HG03565 (cell line): Measurements from ENCODE around the gene MTHFR.

Experiments used
- ATAC-seq: cut with Tn5 transposase; IDR thresholded peaks from one replicate; pipeline ENCODE4 v1.9.1; 2021; ENCODE audit warnings: mild to moderate bottlenecking, moderate library complexity; ENCODE audit not compliant: unreplicated experiment

MTHFR gene

DNA sequence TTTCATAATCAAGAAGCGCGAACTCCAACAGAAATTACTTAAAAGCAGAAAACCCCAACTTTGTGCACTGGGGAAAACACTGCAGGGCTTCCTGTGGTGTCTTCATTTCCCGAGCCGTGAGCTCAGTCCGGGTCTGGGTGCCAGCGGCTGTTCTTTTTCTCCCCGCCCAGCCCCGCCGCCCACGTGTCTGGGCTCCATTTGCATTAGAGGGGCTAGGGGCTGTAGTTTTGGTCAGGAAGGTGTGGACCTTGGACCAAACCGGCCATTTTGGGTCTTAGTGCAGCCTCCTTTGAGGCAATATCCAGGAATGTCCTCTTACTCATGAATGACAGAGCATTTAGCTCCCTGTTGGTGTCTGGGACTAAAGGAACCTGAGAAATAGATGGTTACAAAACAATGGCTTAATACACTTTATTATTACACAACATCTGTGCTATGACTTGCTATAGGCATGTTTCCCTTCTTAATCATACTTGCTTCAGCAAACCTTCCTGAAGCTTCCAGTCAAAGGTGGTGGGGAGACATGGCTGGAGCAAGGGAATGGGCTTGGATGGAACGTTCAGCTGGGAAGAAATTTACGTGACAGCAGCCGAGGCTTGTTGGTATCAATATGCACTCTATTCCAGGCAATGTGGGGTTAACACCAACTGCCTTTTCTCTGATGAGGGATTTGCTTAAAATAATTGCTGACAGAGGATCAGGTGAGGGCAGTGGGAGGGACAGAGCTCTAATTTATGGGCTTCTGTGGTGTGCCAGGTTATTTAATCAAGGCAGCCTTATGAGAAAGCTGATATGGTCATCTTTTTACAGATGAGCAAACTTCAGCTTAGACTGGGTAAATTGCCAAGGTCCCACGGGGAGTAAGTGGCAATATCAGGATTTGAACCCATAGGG, 68.8 kb downstream of the MTHFR start:
- no peak for ATAC-seq

DNA sequence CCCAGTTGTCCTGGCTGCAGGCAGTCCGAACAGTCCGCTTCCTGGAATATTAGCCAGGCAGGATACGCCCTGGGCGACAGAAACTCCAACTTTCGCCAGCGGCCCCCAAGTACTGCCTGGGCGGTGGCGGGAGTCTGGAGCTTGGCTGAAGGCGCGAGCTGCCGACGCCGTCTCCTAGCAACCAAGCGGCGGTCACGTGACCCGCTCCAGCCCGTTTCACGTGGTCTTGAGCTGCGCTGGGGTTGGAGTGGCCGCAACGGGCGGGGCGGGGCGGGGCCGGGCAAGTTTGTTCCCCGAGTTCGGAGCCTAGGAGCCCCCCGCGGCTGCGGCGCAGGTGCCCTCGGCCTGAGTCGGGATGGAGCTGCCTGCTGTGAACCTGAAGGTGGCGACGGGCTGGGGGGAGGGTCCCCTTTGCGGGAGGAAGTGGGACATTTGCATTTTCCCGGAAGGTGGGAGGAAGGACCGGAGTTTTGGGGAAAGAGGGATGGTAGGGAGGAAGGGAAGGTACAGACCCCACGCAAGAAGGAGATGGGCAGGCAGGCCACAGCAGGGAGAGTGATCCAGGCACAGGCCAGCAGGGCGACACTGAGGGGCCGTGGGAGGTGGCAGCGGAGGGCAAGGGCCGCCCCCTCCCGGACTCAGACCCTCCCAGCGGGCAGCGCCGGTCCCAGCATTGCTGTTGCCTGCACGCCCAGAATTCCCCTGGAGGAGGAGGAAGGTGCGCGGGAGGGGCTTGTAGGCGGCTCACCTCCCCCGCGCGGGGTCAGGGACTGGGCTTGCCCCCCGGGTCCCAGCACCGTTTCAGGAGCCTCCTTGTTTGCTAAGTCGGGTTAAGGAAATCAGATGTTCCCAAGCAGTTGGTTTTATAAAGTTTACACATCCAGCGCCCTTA, 69.7 kb downstream of the MTHFR start, which contains the start of gene AGTRAP:
TSS of gene AGTRAP (plus strand) at position 283 of the 892 bp plus-strand sequence. CDS start at position 356, 73 bp downstream.
- ATAC-seq: peak; percentile 64
